GM21737 (cell line): Measurements from ENCODE around the gene ATL1.
"Not testable (repeated sequence)": the region's sequence is repeated elsewhere in the genome, so short reads cannot be mapped to it uniquely, and the experiment has no call there.

ENCODE experiments used
- ATAC-seq: cut with Tn5 transposase; IDR thresholded peaks from one replicate; pipeline ENCODE4 v1.9.1; 2021; ENCODE audit warnings: mild to moderate bottlenecking, moderate library complexity; ENCODE audit not compliant: unreplicated experiment

Gene ATL1

DNA sequence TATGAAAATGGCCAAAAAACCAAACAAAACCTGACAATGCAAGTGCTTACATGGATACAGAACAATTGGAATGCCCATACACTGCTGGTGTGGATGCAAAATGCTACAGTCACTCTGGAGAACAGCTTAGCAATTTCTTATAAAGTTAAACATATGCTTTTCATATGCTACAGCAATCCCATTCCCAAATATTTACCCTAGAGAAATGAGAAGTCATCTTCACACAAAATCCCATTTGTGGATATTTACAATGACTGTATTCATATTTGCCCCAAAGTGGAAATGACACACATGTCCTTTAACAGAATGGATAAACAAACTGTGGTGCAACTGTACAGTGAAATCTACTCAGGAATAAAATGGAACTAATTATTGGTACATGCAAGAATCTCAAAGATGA, 87.8 kb downstream of the ATL1 start:
- no peak for ATAC-seq

DNA sequence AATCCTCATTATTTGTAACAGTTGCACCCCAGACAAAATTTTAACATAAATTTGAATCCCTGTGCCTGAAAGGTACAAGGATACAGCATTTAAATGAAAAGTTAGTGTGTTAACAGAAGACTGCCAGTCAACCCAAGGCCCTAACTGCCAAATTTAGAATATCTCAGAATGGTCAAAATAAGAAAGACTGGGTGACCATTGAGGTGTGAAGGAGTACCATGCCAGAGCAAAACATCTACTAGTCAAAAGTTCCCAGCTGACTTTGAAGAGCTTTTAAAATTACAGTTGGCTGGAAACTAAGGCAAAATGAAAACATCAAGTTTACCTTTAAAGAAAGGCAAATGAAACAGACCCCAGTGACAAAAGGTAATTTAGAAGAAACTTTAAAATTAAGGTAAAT, 89.7 kb downstream of the ATL1 start:
- no peak for ATAC-seq

GRCh38 chr14:50656776-50657175, 96.8 kb downstream of the ATL1 start:
- no peak for ATAC-seq

DNA sequence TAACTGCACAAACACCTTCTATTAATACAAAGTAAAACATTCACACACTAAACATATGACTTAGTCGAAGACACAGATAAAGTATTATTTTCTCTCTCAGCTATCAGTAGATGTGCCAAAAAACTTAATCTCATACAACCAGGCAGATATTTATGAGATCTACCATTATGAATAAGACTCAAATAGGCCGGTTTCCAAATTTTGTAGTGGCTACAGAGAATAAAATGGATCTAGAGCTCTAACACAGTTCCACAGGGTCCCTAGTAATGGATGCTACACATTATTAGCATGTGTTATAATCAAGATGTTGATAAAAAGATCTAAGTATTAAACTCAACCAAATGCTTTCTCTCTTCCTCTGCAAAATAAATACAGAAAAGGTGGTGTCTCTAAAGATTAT, 97.8 kb downstream of the ATL1 start:
- no peak for ATAC-seq

DNA sequence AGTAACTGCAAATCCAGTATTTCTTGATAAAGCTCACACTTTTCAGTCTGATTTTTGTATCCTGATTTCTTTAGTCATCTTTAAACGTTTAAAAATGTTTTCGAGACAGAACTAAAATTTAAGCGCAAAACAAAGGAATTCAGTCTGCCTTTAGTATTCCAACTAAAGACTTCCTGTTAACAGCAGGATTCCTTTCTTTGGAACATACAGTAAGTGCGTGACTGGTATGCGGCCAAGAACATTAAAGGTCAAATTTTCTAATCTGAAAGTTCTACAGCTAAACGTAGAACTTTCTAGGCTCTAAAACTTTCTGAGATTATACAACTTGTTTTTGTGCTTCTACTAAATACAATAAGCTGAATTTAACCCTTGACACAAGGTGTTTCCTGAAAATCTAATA, 98.3 kb downstream of the ATL1 start:
- no peak for ATAC-seq

- no peak for ATAC-seq
Observed at GRCh38 chr14:50659327-50659974, 99.5 kb downstream of the ATL1 start.

DNA sequence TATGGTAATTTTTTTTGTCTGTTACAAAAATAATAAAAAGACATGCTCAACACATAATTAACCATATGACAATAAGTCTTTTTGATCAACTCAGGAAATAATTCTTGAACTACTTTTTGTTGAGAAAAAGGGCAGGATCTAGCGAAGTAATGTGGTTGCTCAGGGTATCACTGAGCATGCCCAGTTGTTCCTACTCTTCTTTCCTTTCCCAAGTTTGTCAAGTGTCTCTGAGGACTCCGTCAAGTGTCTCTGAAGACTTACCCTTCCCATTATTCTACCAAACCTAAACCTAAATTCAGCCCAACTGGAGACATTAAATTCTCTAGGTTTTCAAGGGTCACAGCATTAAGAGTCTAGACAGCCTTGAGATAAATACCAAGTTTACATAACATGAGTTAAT, 104.6 kb downstream of the ATL1 start:
- ATAC-seq, result not testable (repeated sequence)

- ATAC-seq, result not testable (repeated sequence)
Observed at GRCh38 chr14:50665300-50665699, 105.4 kb downstream of the ATL1 start.

DNA sequence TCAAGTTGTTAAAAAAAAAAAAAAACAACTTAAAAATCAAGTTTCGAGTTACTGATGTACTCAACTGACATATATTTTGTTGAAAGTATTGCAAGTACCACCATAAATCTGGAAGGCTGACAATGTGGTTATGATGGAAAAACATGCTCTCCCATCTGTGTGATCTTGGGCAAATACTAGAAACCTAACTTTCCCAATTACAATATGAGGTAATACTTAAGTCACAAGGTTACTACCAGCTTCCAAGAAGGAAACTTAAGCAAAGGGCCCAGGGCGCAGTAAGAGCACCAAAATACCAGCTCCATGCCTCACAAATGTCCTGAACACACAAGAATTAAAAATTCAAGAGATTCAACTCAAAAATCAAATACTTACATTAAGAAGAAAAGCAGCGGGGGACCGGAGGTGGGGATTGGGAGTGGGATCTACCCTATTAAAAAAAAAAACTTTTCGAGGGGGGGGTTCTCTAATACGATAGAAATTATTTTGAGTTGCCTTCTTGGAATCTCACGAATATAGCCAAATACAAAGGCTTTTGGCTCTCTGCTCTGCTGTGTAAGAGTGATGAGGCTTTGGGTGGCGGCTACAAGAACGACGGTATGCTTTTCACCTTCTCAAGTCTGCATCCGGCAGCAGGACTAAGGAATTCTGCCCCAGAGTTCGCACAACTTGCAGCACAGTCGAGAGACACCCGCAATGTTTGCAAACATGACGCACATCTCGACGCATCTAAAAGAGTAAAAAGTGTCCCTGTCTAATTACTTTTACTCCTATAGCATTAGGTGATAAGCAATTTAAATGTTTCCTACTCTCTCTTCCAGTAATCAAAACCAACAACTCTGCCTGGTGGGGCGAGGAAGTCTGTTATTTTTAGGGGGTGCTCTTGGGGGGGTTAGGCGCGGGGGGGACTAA, 107.1 kb downstream of the ATL1 start:
- no peak for ATAC-seq

DNA sequence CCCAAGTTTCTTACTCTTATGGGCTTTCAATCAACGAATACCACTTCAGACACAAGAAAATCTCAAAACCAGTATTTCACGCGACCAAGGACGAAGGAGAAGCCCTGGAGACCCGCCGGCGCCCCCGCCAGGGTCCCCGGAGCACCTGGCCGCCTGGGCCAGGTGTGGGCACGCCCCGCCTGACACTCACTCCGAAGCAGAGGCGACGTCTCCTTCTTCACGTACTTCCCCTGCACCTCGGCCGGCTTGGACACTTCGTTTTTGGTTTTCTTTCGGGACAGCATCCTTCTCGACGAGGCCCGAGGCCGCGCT, 107.7 kb downstream of the ATL1 start:
- ATAC-seq, result peak; percentile 36

DNA sequence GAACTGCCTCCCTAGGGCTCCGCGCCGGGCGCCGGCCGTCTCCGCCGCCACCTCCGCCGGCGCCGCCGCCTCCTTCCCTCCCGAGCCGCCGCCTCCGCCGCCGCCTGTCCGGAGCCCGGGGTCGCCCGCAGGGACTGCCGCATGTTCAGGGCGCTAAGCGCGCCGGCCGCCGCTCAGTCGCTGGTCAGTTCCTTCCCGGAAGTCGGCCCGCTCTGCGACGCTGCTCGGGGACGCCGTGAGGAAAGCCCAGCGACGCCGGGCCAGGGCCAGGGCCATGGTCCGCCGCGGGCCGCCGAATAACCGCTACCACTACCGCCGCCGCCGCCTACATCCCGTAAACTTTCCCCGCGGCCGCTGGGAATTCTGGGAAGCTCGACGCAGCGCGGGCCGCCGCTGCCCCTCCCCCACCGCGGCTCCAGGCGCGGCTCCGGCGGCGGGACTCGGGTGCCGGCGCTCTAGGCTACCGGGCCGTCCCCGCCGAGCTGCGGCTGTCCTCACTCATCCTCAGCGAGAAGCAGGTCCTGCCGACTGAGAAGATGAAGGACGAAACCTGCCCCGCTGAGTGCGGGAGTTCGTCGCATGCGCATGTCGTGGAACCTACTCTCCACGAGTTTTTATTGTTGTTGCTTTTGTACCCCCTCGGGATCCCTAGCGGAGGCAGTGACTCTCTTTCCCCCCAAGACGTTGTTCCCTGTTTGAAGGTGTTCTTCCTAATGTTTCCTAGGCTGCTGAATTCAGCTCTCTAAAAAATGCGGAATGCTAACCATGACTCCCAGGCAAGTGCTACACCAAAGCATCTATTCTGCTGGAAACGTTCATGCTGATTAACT, 108.3 kb downstream of the ATL1 start, which contains the start of gene SAV1:
Gene SAV1 (minus strand): TSS at position 311 of the 830 bp plus-strand sequence. CDS start 339 bp downstream, outside the sequence.
- ATAC-seq, result peak; percentile 54

DNA sequence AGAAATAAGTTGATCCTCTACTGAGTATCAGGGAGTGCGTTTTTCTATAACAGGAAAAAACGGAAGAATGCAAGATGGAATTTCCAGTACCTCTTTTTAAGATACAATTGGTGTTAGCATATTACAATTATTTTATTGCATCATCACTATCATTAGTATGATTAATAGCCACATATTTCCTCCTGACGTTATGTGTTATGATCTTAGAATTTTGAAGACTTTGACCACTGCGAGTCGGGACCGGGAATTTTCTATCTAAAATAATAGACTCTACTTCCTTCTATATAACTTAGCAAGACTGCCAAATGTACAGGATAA, 108.8 kb downstream of the ATL1 start:
- no peak for ATAC-seq

DNA sequence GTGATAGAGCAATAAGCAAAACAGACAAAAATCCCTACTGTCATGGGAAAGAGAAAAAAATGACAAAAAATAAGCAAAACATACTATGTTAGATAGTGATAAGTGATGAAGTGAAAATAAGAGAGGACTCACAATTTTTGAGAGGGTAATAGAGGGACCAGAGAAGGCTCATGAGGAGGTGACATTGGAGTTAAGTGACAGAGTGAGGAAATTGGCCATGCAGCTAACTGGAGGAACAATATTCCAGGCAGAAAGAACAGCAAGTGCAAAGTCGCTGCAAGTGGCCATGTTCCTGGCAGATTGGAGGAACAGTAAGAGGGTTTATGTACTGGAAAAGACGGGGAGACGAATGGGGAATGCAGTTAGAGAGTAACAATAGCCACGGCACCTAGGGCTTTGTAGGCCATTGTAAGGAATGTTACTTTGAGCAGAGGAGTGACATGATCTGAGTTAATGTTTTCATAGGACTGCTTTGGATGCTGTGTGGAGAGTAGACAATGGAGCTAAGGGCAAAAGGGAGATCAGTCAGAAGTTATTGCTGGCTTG, 109.6 kb downstream of the ATL1 start:
- ATAC-seq, result no peak

DNA sequence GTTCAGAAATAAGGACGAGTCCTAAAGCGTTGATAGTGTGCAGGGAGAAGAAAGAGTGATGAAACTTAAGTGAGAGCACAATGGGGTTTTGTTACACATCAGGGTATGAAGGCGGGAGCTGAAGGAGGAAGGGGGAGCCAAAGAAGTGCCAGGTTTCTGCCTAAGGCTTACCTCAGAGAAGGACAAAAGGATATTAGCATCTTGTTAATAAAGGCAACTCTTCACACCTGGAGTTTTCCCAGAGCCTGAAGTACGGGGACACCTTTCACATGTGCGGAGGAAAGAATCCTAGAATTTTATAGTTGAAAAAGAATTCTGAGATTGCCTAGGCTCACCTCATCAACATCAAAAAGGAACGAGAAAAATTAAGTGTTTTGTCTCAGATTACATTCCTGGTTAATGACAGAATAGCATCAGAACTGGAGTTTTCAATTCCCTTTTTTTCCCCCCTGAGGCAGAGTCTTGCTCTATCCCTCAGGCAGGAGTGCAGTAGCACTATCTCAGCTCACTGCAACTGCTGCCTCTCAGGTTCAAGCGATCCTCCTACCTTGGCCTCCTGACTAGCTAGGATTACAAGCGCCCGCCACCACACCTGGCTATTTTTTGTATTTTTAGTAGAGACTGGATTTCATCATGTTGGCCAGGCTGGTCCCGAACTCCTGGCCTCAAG, 110.4 kb downstream of the ATL1 start:
- ATAC-seq, result no peak

- ATAC-seq, result no peak
Observed at GRCh38 chr14:50670866-50671256, 110.9 kb downstream of the ATL1 start.

GRCh38 chr14:50675597-50675996, 115.7 kb downstream of the ATL1 start:
- ATAC-seq, result no peak

- ATAC-seq, result peak; percentile 27
Observed at GRCh38 chr14:50676814-50677516, 117.0 kb downstream of the ATL1 start.

GRCh38 chr14:50677527-50678063, 117.7 kb downstream of the ATL1 start:
- ATAC-seq, result peak; percentile 53

DNA sequence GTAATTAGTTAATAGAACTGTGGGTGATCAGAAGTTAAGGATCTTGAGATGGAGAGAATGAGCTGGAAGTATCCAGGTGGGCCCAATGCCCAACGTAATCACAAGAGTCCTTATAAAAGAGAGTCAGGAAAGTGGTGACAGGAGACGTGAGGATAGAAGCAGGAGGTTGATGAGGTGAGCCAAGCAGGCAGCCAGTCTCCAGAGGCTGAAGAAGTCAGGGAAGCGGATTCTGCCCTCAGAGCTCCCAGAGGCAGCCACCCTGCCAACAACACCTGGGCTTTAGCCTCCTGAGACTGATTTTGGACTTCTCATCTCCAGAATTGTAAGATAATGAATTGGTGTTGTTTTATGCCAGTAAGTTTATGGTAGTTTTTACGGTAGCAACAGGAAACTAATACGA, 118.2 kb downstream of the ATL1 start:
- ATAC-seq, result no peak

DNA sequence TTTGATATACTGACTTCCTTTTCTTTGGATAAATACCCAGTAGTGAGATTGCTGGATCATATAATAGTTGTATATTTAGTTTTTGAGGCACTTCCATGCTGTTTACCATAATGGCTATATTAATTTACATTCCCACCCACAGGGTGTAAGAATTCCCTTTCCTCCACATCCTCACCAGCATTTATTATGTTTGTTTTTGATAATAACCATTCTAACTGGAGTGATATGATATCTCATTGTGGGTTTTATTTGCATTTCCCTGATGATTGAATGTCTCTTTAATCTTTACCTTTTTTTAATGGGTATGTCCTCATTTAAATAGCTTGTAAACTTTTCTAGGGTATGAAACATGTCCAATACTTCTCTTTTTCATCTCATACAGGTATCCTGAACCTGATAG, 119.7 kb downstream of the ATL1 start:
- ATAC-seq, result no peak
